ENCODE data around the gene MPDU1. TPM values are rescaled to one million over a fixed set of nuclear protein-coding genes. Genes with fewer than 3 reads are reported as not detected.

MPDU1 gene
- total and polyA plus RNA-seq, 10 of the 15 experiments (the other 5 are each of a cell fraction or from before 2014, with no cell fraction given) = 3.6 to 138 (median 78.9) TPM

DNA sequence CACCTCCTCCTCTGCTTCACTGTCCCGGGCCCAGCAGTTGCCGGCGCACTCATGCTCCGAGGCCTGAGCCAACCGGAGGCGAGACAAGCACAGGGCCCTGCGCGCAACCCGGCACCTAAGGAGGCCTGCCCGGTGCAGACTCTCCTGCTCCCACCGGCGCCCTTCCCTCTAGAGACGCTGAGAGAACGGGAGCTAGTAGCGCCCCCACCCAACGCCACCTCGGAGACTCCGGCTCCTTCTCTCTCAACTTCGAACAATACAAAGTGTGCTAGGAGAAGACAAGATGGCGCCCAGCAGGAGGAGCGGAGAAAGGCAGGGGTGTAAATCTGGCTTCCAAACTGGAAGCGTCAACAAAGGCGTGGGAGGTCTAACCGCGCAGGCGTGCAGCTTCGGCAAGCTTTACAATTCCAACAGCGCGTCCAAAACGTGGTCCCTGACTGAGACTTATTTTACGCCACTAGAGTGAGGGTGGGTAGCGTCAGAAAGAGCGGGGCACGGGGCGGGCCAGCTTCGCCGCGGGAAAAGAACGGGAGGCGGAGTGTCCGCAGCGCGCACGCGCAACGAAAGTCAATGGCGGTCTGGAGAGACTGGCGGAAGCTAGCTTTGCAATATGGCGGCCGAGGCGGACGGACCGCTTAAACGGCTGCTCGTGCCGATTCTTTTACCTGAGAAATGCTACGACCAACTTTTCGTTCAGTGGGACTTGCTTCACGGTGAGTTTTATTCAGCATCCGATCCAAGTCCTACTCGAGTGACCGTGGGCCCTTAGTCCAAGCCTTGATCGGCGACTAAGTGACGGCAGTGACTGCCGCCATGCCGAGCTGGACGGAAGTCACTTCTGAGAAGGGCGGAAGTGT is at the start of gene MPDU1 (continued):
- TF ChIP-seq ZBTB11 (CRISPR knock-in tag; IDR thresholded peaks at IDR 0.05) (0 out of 2 replicates have a peak, but pooled peaks have one; percentile 85), RELB (IDR thresholded peaks at IDR 0.05; ENCODE audit: low read depth) (peak; percentile 95), SP1 (IDR thresholded peaks at IDR 0.05; ENCODE audit: low read depth, low read length) (peak; percentile 16), NFIC (IDR thresholded peaks at IDR 0.05; ENCODE audit: low read depth, low read length) (no peak), ESRRA (IDR thresholded peaks at IDR 0.05; ENCODE audit: low read length) (no peak), RB1 (IDR thresholded peaks at IDR 0.05; ENCODE audit: borderline replicate concordance) (peak; percentile 87; the same call in 1 of the 2 replicates), NFYB (IDR thresholded peaks at IDR 0.05; ENCODE audit: insufficient read depth, low read depth, low read length) (no peak), NR2C1 (IDR thresholded peaks at IDR 0.05) (peak; percentile 87), ZNF384 (IDR thresholded peaks at IDR 0.05; ENCODE audit: borderline replicate concordance, low read depth, low read length) (no peak)

Measured in GM12878 (cell line).